ENCODE results near the gene NACC2.

DNA sequence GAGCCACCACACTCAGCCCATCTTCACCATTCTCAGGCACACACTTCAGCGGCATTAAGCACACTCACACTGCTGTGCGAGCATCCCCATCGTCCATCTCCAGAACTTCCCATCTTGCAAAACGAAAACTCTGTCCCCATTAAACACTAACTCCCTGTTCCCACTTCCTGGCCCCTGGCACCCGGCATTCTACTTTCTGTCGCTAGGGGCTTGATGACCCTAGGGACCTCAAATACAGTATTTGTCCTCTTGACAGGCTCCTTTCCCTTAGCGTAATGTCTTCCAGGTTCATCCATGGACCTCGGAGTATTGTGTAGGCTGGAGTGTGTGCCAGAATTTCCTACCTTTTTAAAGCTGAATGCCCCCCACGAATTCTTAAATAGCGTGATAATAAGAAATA is 119.3 kb downstream of the NACC2 start:
- TF ChIP-seq ZNF211 (tag by site-specific recombination; IDR thresholded peaks at IDR 0.05; ENCODE audit: low read depth): no peak
- TF ChIP-seq, protein P1, sequence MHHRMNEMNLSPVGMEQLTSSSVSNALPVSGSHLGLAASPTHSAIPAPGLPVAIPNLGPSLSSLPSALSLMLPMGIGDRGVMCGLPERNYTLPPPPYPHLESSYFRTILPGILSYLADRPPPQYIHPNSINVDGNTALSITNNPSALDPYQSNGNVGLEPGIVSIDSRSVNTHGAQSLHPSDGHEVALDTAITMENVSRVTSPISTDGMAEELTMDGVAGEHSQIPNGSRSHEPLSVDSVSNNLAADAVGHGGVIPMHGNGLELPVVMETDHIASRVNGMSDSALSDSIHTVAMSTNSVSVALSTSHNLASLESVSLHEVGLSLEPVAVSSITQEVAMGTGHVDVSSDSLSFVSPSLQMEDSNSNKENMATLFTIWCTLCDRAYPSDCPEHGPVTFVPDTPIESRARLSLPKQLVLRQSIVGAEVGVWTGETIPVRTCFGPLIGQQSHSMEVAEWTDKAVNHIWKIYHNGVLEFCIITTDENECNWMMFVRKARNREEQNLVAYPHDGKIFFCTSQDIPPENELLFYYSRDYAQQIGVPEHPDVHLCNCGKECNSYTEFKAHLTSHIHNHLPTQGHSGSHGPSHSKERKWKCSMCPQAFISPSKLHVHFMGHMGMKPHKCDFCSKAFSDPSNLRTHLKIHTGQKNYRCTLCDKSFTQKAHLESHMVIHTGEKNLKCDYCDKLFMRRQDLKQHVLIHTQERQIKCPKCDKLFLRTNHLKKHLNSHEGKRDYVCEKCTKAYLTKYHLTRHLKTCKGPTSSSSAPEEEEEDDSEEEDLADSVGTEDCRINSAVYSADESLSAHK (tag by site-specific recombination; IDR thresholded peaks at IDR 0.05): no peak
- TF ChIP-seq ZNF350 (tag by site-specific recombination; IDR thresholded peaks at IDR 0.05): no peak
- TF ChIP-seq, protein P2, sequence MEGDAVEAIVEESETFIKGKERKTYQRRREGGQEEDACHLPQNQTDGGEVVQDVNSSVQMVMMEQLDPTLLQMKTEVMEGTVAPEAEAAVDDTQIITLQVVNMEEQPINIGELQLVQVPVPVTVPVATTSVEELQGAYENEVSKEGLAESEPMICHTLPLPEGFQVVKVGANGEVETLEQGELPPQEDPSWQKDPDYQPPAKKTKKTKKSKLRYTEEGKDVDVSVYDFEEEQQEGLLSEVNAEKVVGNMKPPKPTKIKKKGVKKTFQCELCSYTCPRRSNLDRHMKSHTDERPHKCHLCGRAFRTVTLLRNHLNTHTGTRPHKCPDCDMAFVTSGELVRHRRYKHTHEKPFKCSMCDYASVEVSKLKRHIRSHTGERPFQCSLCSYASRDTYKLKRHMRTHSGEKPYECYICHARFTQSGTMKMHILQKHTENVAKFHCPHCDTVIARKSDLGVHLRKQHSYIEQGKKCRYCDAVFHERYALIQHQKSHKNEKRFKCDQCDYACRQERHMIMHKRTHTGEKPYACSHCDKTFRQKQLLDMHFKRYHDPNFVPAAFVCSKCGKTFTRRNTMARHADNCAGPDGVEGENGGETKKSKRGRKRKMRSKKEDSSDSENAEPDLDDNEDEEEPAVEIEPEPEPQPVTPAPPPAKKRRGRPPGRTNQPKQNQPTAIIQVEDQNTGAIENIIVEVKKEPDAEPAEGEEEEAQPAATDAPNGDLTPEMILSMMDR (tag by site-specific recombination; IDR thresholded peaks at IDR 0.05): no peak
- TF ChIP-seq, protein P3, sequence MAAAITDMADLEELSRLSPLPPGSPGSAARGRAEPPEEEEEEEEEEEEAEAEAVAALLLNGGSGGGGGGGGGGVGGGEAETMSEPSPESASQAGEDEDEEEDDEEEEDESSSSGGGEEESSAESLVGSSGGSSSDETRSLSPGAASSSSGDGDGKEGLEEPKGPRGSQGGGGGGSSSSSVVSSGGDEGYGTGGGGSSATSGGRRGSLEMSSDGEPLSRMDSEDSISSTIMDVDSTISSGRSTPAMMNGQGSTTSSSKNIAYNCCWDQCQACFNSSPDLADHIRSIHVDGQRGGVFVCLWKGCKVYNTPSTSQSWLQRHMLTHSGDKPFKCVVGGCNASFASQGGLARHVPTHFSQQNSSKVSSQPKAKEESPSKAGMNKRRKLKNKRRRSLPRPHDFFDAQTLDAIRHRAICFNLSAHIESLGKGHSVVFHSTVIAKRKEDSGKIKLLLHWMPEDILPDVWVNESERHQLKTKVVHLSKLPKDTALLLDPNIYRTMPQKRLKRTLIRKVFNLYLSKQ (tag by site-specific recombination; IDR thresholded peaks at IDR 0.05; ENCODE audit: borderline replicate concordance): no peak
- no peak for TF ChIP-seq MZF1 (tag by site-specific recombination; IDR thresholded peaks at IDR 0.05; ENCODE audit: borderline replicate concordance)
- TF ChIP-seq ZFP37 (tag by site-specific recombination; IDR thresholded peaks at IDR 0.05): no peak
- no peak for TF ChIP-seq ZNF133 (tag by site-specific recombination; IDR thresholded peaks at IDR 0.05)
- TF ChIP-seq TCF7L2 (IDR thresholded peaks at IDR 0.05; ENCODE audit: borderline replicate concordance, low read depth, low read length): no peak
- no peak for TF ChIP-seq ZXDB (tag by site-specific recombination; IDR thresholded peaks at IDR 0.05)
- TF ChIP-seq ZNF48 (tag by site-specific recombination; IDR thresholded peaks at IDR 0.05): no peak

Data from HEK293 (cell line).